Spleen (tissue), 7 donors: ENCODE data around the gene PDIA2.

ENCODE experiments used
- CTCF ChIP-seq, 11 experiments: fragments of 200-600 bp in 7 of 11; fragments of 450-650 bp in 4 of 11; sonication (generic) in 4 of 11; IDR thresholded peaks in 8 of 11; conservative IDR thresholded peaks in 3 of 11; 1 replicate in 7 of 11; 2 replicates in 4 of 11; pipeline versions ENCODE4 v1.4.0 to v1.8.0; 2016 to 2021; ENCODE audit warnings: antibody characterized with exemption in 11 of 11, inconsistent platforms in 4 of 11, mild to moderate bottlenecking in 1 of 11
- POLR2A ChIP-seq, 3 donors: fragments of 450-650 bp; IDR thresholded peaks; one replicate each; pipeline ENCODE4 v1.5.1; 2017; ENCODE audit warnings: antibody characterized with exemption in 3 of 3, mild to moderate bottlenecking in 1 of 3
- donor health status: DM: no; HTN: no; CAD: no; lungs with moderate emphysema.
- donor health status: DM: no; HTN: no; CAD: no.
- donor health status: DM: no; HTN: no; CAD: no.

GRCh38 chr16:322476-323143, 39.6 kb downstream of the PDIA2 start:
- TF ChIP-seq POLR2A (IDR thresholded peaks at IDR 0.05) (no peak), CTCF (IDR thresholded peaks at IDR 0.05 in 8 of 11, conservative IDR thresholded peaks at IDR 0.05 in 3 of 11) (no peak)
